Upper lobe of left lung (tissue), 4 donors: ENCODE results near the gene STIM1.

Experiments used
- EP300 ChIP-seq, 4 donors: sonication (generic); formaldehyde crosslinking; IDR thresholded peaks; one replicate each; pipeline ENCODE4 v1.5.1; 2017; ENCODE audit warnings: antibody characterized with exemption in 4 of 4, control low read depth in 2 of 4
- POLR2A ChIP-seq, 4 donors: fragments of 450-650 bp; IDR thresholded peaks; one replicate each; pipeline ENCODE4 v1.5.1; 2016 to 2017; ENCODE audit warnings: antibody characterized with exemption in 4 of 4, mild to moderate bottlenecking in 2 of 4
- POLR2AphosphoS5 ChIP-seq, 2 donors: sonication (generic); formaldehyde crosslinking; IDR thresholded peaks; one replicate each; pipeline ENCODE4 v1.5.1; 2017; ENCODE audit warnings: antibody characterized with exemption in 2 of 2
- TF ChIP-seq, protein P1 (sequence below), 6 experiments: fragments of 450-650 bp in 4 of 6; fragments of 200-600 bp in 2 of 6; sonication (generic) in 2 of 6; IDR thresholded peaks; one replicate each; pipeline ENCODE4 v1.5.1; 2016 to 2019; ENCODE audit warnings: antibody characterized with exemption in 6 of 6

DNA sequence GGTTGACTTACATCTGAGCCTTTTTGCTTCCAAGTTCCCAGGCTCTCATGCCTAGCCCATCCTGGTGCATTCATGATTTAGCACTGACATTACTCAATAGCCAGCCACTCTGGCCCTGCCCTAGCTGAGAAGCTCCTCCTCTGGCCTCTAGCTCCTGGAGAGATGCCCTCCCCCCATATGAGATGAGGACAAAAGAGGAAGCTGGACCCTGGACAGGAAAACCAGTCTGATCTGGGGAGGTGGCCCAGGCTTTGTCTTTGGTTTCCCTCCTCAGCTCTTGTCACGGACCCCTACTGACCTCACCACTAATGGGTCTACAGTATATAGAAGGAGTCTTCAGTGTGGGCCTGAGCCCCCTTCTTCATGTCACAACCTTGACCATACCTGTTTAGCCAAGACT is 17.7 kb upstream of the STIM1 start:
- TF ChIP-seq POLR2A (IDR thresholded peaks at IDR 0.05) (peak in 1 of 4 donors; percentile 38), EP300 (IDR thresholded peaks at IDR 0.05) (no peak), POLR2AphosphoS5 (IDR thresholded peaks at IDR 0.05) (peak; percentile 37 to 45)
- TF ChIP-seq, protein P1, sequence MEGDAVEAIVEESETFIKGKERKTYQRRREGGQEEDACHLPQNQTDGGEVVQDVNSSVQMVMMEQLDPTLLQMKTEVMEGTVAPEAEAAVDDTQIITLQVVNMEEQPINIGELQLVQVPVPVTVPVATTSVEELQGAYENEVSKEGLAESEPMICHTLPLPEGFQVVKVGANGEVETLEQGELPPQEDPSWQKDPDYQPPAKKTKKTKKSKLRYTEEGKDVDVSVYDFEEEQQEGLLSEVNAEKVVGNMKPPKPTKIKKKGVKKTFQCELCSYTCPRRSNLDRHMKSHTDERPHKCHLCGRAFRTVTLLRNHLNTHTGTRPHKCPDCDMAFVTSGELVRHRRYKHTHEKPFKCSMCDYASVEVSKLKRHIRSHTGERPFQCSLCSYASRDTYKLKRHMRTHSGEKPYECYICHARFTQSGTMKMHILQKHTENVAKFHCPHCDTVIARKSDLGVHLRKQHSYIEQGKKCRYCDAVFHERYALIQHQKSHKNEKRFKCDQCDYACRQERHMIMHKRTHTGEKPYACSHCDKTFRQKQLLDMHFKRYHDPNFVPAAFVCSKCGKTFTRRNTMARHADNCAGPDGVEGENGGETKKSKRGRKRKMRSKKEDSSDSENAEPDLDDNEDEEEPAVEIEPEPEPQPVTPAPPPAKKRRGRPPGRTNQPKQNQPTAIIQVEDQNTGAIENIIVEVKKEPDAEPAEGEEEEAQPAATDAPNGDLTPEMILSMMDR (IDR thresholded peaks at IDR 0.05) = no peak
